Activated CD4-positive, alpha-beta T cell treated with anti-CD3 and anti-CD28 coated beads, Interleukin-2, Interleukin-4, amounts not matched to agents 100 ng/mL and 50 ng/mL, durations not matched to agents 16 hours and 8 hours (primary cell): ENCODE measurements around the gene GOLM1.
"Not testable (repeated sequence)": the region's sequence is repeated elsewhere in the genome, so short reads cannot be mapped to it uniquely, and the experiment has no call there.

Source experiments
- DNase-seq: peaks from one replicate; pipeline ENCODE4 v3.0.0-alpha.2; 2020; ENCODE audit warnings: low spot score

The GOLM1 gene

GRCh38 chr9:86082870-86083269 lies 16.5 kb downstream of the GOLM1 start:
- DNase-seq: no peak

- DNase-seq: no peak
Measured at GRCh38 chr9:86079865-86080469, 19.4 kb downstream of the GOLM1 start.

- DNase-seq: no peak
Measured at GRCh38 chr9:86079421-86079831, 19.9 kb downstream of the GOLM1 start.

GRCh38 chr9:86078731-86079130 lies 20.6 kb downstream of the GOLM1 start:
- DNase-seq: no peak

- no peak for DNase-seq
Measured at GRCh38 chr9:86077276-86077675, 22.1 kb downstream of the GOLM1 start.

- no peak for DNase-seq
Measured at GRCh38 chr9:86075132-86076109, 23.9 kb downstream of the GOLM1 start.

- no peak for DNase-seq
Measured at GRCh38 chr9:86073839-86074238, 25.5 kb downstream of the GOLM1 start.

GRCh38 chr9:86072394-86072877 lies 26.9 kb downstream of the GOLM1 start:
- DNase-seq: no peak

- no peak for DNase-seq
Measured at GRCh38 chr9:86069206-86069869, 30.0 kb downstream of the GOLM1 start.

GRCh38 chr9:86064220-86064619 lies 35.1 kb downstream of the GOLM1 start:
- no peak for DNase-seq

GRCh38 chr9:86062845-86063693 lies 36.3 kb downstream of the GOLM1 start:
- DNase-seq: no peak

- no peak for DNase-seq
Measured at GRCh38 chr9:86061972-86062739, 37.2 kb downstream of the GOLM1 start.

GRCh38 chr9:86057491-86057890 lies 41.9 kb downstream of the GOLM1 start:
- no peak for DNase-seq

- DNase-seq: no peak
Measured at GRCh38 chr9:86054695-86055094, 44.7 kb downstream of the GOLM1 start.

GRCh38 chr9:86052556-86053468 lies 46.5 kb downstream of the GOLM1 start:
- DNase-seq: no peak

- not testable (repeated sequence) for DNase-seq
Measured at GRCh38 chr9:86048018-86048742, 51.2 kb downstream of the GOLM1 start.

GRCh38 chr9:86047361-86047760 lies 52.0 kb downstream of the GOLM1 start:
- no peak for DNase-seq

GRCh38 chr9:86046930-86047341 lies 52.4 kb downstream of the GOLM1 start:
- DNase-seq: no peak

- no peak for DNase-seq
Measured at GRCh38 chr9:86046071-86046636, 53.2 kb downstream of the GOLM1 start.
